CD4-positive, alpha-beta memory T cell (primary cell): ENCODE results near the gene POU1F1. TPM values are rescaled to one million over a fixed set of nuclear protein-coding genes. Genes with fewer than 3 reads are reported as not detected.

Experiments
- CTCF ChIA-PET: fragments of 350-600 bp; sonication (Branson Sonifier 250); formaldehyde crosslinking; loops from one replicate; lab custom pipeline; 2021; ENCODE audit warnings: inconsistent platforms; ENCODE audit not compliant: partially characterized antibody; lab: Charles Lee
- POLR2A ChIA-PET: fragments of 350-600 bp; sonication (Branson Sonifier 250); formaldehyde crosslinking; loops from one replicate; lab custom pipeline; 2021; ENCODE audit not compliant: partially characterized antibody; lab: Charles Lee
- DNase-seq, 5 donors: peaks; one replicate each; pipeline versions ENCODE4 v3.0.0 to v3.0.0-alpha.2; 2020 to 2022; ENCODE audit warnings: mixed read lengths in 1 of 5
- H3K27ac ChIP-seq: one replicate; pipeline ENCODE4 v1.7.0; 2013; ENCODE audit warnings: low read depth, low read length
- H3K27me3 ChIP-seq: 2 replicates; pipeline ENCODE4 v1.7.0; 2013; ENCODE audit warnings: mild to moderate bottlenecking, low read length, moderate library complexity; ENCODE audit not compliant: insufficient read depth
- H3K36me3 ChIP-seq: 2 replicates; pipeline ENCODE4 v1.7.0; 2013; ENCODE audit warnings: mild to moderate bottlenecking, low read length, moderate library complexity; ENCODE audit not compliant: insufficient read depth
- H3K4me1 ChIP-seq: 2 replicates; pipeline ENCODE4 v1.7.0; 2013; ENCODE audit warnings: mild to moderate bottlenecking, low read length, moderate library complexity; ENCODE audit not compliant: insufficient read depth
- H3K4me3 ChIP-seq, 2 donors: one replicate each; pipeline ENCODE4 v1.7.0; 2013; ENCODE audit warnings: low read length in 2 of 2, mild to moderate bottlenecking in 1 of 2
- H3K9me3 ChIP-seq, 2 donors: one replicate each; pipeline ENCODE4 v1.7.0; 2013; ENCODE audit warnings: low read length in 2 of 2, control low read depth in 1 of 2; ENCODE audit not compliant: control insufficient read depth in 1 of 2
- H3K27ac Mint-ChIP-seq, 7 donors: one replicate each; pipeline ENCODE4 v1.8.0; 2020 to 2021; ENCODE audit warnings: mixed read lengths in 7 of 7, mild to moderate bottlenecking in 6 of 7, inconsistent platforms in 3 of 7, moderate library complexity in 3 of 7
- H3K27me3 Mint-ChIP-seq, 2 donors: one replicate each; pipeline ENCODE4 v1.8.0; 2020 to 2021; ENCODE audit warnings: mixed read lengths in 2 of 2
- H3K36me3 Mint-ChIP-seq, 2 donors: one replicate each; pipeline ENCODE4 v1.8.0; 2020 to 2021; ENCODE audit warnings: mixed read lengths in 2 of 2, inconsistent platforms in 1 of 2, mild to moderate bottlenecking in 1 of 2
- H3K4me1 Mint-ChIP-seq, 4 donors: one replicate each; pipeline ENCODE4 v1.8.0; 2020 to 2021; ENCODE audit warnings: mixed read lengths in 4 of 4, mild to moderate bottlenecking in 1 of 4
- H3K4me3 Mint-ChIP-seq, 8 donors: one replicate each; pipeline ENCODE4 v1.8.0; 2020 to 2021; ENCODE audit warnings: mixed read lengths in 8 of 8, mild to moderate bottlenecking in 7 of 8, moderate library complexity in 6 of 8, inconsistent platforms in 3 of 8
- H3K9me3 Mint-ChIP-seq, 8 donors: one replicate each; pipeline ENCODE4 v1.8.0; 2020 to 2021; ENCODE audit warnings: mixed read lengths in 8 of 8, mild to moderate bottlenecking in 5 of 8, inconsistent platforms in 3 of 8, moderate library complexity in 1 of 8
- intact Hi-C: fragments of 100-400 bp; cut with micrococcal nuclease; formaldehyde crosslinking; loops from one replicate; pipeline ENCODE4 v1.15.1; 2023
- polyA plus RNA-seq, 2 donors: library from polyadenylated mRNA; unstranded; fragments of 300-500 nt; fragmentation: Illumina TruSeq; gene quantifications; one replicate each; pipeline ENCODE4 v1.2.3, GENCODE V29; 2021
- total RNA-seq, 2 experiments: library from RNA; stranded (reverse); gene quantifications; one replicate each; pipeline ENCODE4 v1.2.3, GENCODE V29; 2021

The POU1F1 gene
- total RNA-seq, result not detected
- polyA plus RNA-seq, result not detected

GRCh38 chr3:87276484-87276883, at the start of gene POU1F1:
Gene POU1F1 (minus strand): TSS chr3:87276584. CDS start chr3:87276462, 122 bp downstream.
- H3K27me3 ChIP-seq, result no peaks in the 10 kb centered on the region
- peaks cover 0 to 2% (median under 1%) of the 10 kb centered on the region in 4 donors for H3K4me1 Mint-ChIP-seq
- peaks cover 3% of the 10 kb centered on the region for H3K4me1 ChIP-seq
- no peaks in the 10 kb centered on the region for H3K9me3 Mint-ChIP-seq
- H3K27ac Mint-ChIP-seq, result no peak within 1 kb of the TSS
- ChIA-PET CTCF (interaction anchor here (0.8 kb wide), 1 partner anchor 16 kb away, joined by 4 read pairs; no protein-coding TSS in a partner anchor), POLR2A (no interaction called here)
- H3K36me3 ChIP-seq, result no peaks in the 10 kb centered on the region
- no peaks in the 10 kb centered on the region for H3K9me3 ChIP-seq
- H3K4me3 ChIP-seq, result no peak within 1 kb of the TSS
- no peak within 1 kb of the TSS for H3K27ac ChIP-seq
- intact Hi-C loops, result no loop called here
- H3K4me3 Mint-ChIP-seq, result no peak within 1 kb of the TSS
- no peaks in the 10 kb centered on the region for H3K36me3 Mint-ChIP-seq
- peaks cover 0 to 4% of the 10 kb centered on the region in 2 donors for H3K27me3 Mint-ChIP-seq
- no peak for DNase-seq

GRCh38 chr3:87324609-87325008, 48.2 kb upstream of the POU1F1 start:
- Mint-ChIP-seq H3K4me1 (no peaks in the 10 kb centered on the region), H3K36me3 (no peaks in the 10 kb centered on the region), H3K27ac (no peak overlapping the region), H3K27me3 (peaks cover 12 to 16% of the 10 kb centered on the region in 2 donors), H3K4me3 (no peak overlapping the region), H3K9me3 (peaks cover 0 to 3% (median 0%) of the 10 kb centered on the region in 8 donors)
- DNase-seq, result no peak
- Histone ChIP-seq H3K4me1 (no peaks in the 10 kb centered on the region), H3K27ac (no peak overlapping the region), H3K36me3 (no peaks in the 10 kb centered on the region), H3K27me3 (no peaks in the 10 kb centered on the region), H3K9me3 (no peaks in the 10 kb centered on the region), H3K4me3 (no peak overlapping the region)
- CTCF ChIA-PET, result interaction anchor here (1.8 kb wide), 1 partner anchor 26 kb away, joined by 9 read pairs; no protein-coding TSS in a partner anchor
- POLR2A ChIA-PET, result no interaction called here
- intact Hi-C loops, result no loop called here

GRCh38 chr3:87320756-87321626, 44.6 kb upstream of the POU1F1 start:
- H3K4me1 ChIP-seq, result no peaks in the 10 kb centered on the region
- Mint-ChIP-seq H3K9me3 (peaks cover 0 to 3% (median 0%) of the 10 kb centered on the region in 8 donors), H3K4me1 (no peaks in the 10 kb centered on the region), H3K27me3 (peaks cover 17 to 20% of the 10 kb centered on the region in 2 donors), H3K27ac (no peak overlapping the region), H3K4me3 (no peak overlapping the region), H3K36me3 (no peaks in the 10 kb centered on the region)
- no peaks in the 10 kb centered on the region for H3K27me3 ChIP-seq
- H3K9me3 ChIP-seq, result no peaks in the 10 kb centered on the region
- POLR2A ChIA-PET, result no interaction called here
- H3K36me3 ChIP-seq, result no peaks in the 10 kb centered on the region
- H3K4me3 ChIP-seq, result no peak overlapping the region
- intact Hi-C loops, result no loop called here
- no peak for DNase-seq
- no peak overlapping the region for H3K27ac ChIP-seq
- CTCF ChIA-PET, result interaction anchor here (1.5 kb wide), 1 partner anchor 30 kb away, joined by 5 read pairs; no protein-coding TSS in a partner anchor

GRCh38 chr3:87318617-87319021, 42.2 kb upstream of the POU1F1 start:
- no peak overlapping the region for H3K27ac ChIP-seq
- Mint-ChIP-seq H3K27ac (no peak overlapping the region), H3K9me3 (no peaks in the 10 kb centered on the region), H3K36me3 (no peaks in the 10 kb centered on the region), H3K4me3 (no peak overlapping the region), H3K27me3 (peaks cover 15 to 17% of the 10 kb centered on the region in 2 donors), H3K4me1 (no peaks in the 10 kb centered on the region)
- H3K27me3 ChIP-seq, result no peaks in the 10 kb centered on the region
- H3K4me1 ChIP-seq, result no peaks in the 10 kb centered on the region
- no peaks in the 10 kb centered on the region for H3K36me3 ChIP-seq
- no peak overlapping the region for H3K4me3 ChIP-seq
- ChIA-PET CTCF (interaction anchor here (1.3 kb wide), 1 partner anchor 19 kb away, joined by 3 read pairs; no protein-coding TSS in a partner anchor), POLR2A (no interaction called here)
- H3K9me3 ChIP-seq, result no peaks in the 10 kb centered on the region
- no peak for DNase-seq
- intact Hi-C loops, result no loop called here

GRCh38 chr3:87317779-87318178, 41.4 kb upstream of the POU1F1 start:
- Histone ChIP-seq H3K4me3 (no peak overlapping the region), H3K36me3 (no peaks in the 10 kb centered on the region), H3K4me1 (no peaks in the 10 kb centered on the region), H3K27ac (no peak overlapping the region), H3K9me3 (no peaks in the 10 kb centered on the region), H3K27me3 (no peaks in the 10 kb centered on the region)
- intact Hi-C loops, result no loop called here
- ChIA-PET POLR2A (no interaction called here), CTCF (interaction anchor here (1.3 kb wide), 1 partner anchor 18 kb away, joined by 3 read pairs; no protein-coding TSS in a partner anchor)
- no peak for DNase-seq
- Mint-ChIP-seq H3K27ac (no peak overlapping the region), H3K27me3 (peaks cover 11 to 17% of the 10 kb centered on the region in 2 donors), H3K4me3 (no peak overlapping the region), H3K9me3 (no peaks in the 10 kb centered on the region), H3K4me1 (no peaks in the 10 kb centered on the region), H3K36me3 (no peaks in the 10 kb centered on the region)

- Mint-ChIP-seq H3K27ac (no peak overlapping the region), H3K4me3 (no peak overlapping the region), H3K4me1 (no peaks in the 10 kb centered on the region), H3K36me3 (no peaks in the 10 kb centered on the region), H3K27me3 (peaks cover 2% of the 10 kb centered on the region in 2 donors), H3K9me3 (no peaks in the 10 kb centered on the region)
- POLR2A ChIA-PET, result no interaction called here
- H3K4me1 ChIP-seq, result no peaks in the 10 kb centered on the region
- no peak overlapping the region for H3K27ac ChIP-seq
- H3K36me3 ChIP-seq, result no peaks in the 10 kb centered on the region
- DNase-seq, result no peak
- no peak overlapping the region for H3K4me3 ChIP-seq
- intact Hi-C loops, result no loop called here
- no peaks in the 10 kb centered on the region for H3K9me3 ChIP-seq
- CTCF ChIA-PET, result interaction anchor here (0.7 kb wide), 1 partner anchor 9 kb away, joined by 3 read pairs; no protein-coding TSS in a partner anchor
- no peaks in the 10 kb centered on the region for H3K27me3 ChIP-seq
Measured at GRCh38 chr3:87313641-87314040, 37.3 kb upstream of the POU1F1 start.

GRCh38 chr3:87311309-87311708, 34.9 kb upstream of the POU1F1 start:
- no peak for DNase-seq
- ChIA-PET CTCF (no interaction called here), POLR2A (no interaction called here)
- Histone ChIP-seq H3K27me3 (no peaks in the 10 kb centered on the region), H3K4me1 (no peaks in the 10 kb centered on the region), H3K9me3 (no peaks in the 10 kb centered on the region), H3K4me3 (no peak overlapping the region), H3K36me3 (no peaks in the 10 kb centered on the region), H3K27ac (no peak overlapping the region)
- no peaks in the 10 kb centered on the region for H3K4me1 Mint-ChIP-seq
- no peaks in the 10 kb centered on the region for H3K36me3 Mint-ChIP-seq
- peaks cover 0 to 2% of the 10 kb centered on the region in 2 donors for H3K27me3 Mint-ChIP-seq
- H3K9me3 Mint-ChIP-seq, result no peaks in the 10 kb centered on the region
- intact Hi-C loops, result no loop called here
- H3K4me3 Mint-ChIP-seq, result no peak overlapping the region
- no peak overlapping the region for H3K27ac Mint-ChIP-seq
